Measurements from ENCODE around the gene GPC2. TPM values are rescaled to one million over a fixed set of nuclear protein-coding genes. Genes with fewer than 3 reads are reported as not detected.
"Not testable (repeated sequence)": the region's sequence is repeated elsewhere in the genome, so short reads cannot be mapped to it uniquely, and the experiment has no call there.

GPC2 gene
- total RNA-seq, 1 donor: 0.43 TPM

DNA sequence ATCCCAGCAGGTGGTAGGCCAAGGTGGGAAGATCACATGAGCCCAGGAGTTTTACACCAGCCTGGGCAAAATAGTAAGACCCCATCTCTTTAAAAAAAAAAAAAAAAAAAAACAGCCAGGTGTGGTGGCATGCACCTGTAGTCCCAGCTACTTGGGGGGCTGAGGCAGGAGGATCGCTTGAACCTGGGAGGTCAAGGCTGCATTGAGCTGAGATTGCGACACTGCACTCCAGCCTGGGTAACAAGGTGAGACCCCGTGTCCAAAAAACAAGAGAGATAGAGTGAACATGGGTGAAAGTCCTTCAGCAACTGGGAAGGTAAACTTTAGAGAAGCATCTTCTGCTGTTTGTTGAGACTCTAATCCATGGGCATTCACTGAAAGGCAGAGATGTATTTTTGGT, 34.7 kb downstream of the GPC2 start:
- no peak overlapping the region for H3K4me3 ChIP-seq (ENCODE audit: low read depth, low read length)
- TF ChIP-seq, protein P1, sequence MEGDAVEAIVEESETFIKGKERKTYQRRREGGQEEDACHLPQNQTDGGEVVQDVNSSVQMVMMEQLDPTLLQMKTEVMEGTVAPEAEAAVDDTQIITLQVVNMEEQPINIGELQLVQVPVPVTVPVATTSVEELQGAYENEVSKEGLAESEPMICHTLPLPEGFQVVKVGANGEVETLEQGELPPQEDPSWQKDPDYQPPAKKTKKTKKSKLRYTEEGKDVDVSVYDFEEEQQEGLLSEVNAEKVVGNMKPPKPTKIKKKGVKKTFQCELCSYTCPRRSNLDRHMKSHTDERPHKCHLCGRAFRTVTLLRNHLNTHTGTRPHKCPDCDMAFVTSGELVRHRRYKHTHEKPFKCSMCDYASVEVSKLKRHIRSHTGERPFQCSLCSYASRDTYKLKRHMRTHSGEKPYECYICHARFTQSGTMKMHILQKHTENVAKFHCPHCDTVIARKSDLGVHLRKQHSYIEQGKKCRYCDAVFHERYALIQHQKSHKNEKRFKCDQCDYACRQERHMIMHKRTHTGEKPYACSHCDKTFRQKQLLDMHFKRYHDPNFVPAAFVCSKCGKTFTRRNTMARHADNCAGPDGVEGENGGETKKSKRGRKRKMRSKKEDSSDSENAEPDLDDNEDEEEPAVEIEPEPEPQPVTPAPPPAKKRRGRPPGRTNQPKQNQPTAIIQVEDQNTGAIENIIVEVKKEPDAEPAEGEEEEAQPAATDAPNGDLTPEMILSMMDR (IDR thresholded peaks at IDR 0.05; ENCODE audit: insufficient read depth, low read depth, low read length): no peak

DNA sequence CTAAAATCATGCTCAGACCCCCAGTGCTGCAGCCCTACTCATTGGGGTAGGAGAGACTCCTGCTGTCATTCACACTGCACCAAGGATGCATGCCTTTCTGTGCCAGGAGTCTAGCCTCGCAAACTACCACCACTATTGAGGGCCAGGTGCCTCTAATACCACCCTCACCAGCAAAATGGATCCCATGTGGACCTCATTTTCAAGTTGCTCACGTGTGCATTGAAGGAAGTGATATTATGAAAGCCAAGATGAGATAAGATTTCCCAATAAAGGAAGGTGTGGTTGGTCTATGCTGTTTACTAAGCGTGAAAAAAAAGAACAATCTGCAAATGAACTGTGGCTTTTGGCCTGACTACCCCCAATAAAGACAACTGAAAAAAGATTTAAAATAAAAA, 35.6 kb downstream of the GPC2 start:
- no peak for DNase-seq (ENCODE audit: low read depth)
- TF ChIP-seq, protein P1 (IDR thresholded peaks at IDR 0.05; ENCODE audit: insufficient read depth, low read depth, low read length): no peak
- no peak overlapping the region for H3K4me3 ChIP-seq (ENCODE audit: low read depth, low read length)

More for the DNA sequence above, 34.7 kb downstream of the GPC2 start:
- DNase-seq (ENCODE audit: low read depth): no peak

DNA sequence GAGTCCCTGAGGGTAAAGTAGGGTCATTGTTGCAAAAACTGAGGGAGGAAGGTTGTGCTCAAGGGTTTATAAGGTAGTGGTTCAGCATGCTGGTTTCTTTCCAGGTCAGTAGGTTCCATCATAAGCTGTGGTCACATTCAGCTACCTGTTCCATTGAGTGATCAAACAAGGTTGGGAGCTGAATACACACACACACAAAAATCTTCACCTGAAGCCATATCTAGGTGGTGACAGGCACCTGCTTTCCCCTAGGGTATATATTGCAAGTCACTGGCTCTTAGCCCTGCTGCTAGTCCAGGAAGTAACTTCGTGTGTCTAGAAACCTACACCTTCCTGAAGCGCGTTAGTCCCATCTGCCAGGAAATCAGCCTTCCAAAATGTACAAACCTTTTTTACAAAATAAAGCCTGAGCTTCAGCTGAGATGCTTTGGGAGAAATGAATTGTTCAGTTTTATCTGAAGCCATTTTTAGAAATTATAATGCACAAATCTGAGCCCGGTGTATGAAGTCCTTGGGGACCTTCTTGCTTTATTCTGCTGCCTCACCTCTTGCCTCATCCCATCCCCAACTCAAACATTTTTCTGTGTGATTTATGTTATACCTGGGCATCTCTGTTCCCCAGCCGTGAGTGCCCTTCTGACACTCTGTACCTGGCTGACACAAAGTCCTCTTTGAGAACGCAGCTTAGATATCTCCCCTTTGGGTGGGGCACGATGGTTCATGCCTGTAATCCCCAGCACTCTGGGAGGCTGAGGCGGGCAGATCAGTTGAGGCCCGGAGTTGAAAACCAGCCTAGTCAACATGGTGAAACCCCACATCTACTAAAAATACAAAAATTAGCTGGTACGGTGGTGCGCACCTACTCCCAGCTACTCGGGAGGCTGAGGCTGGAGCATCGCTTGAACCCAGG, 39.1 kb downstream of the GPC2 start:
- TF ChIP-seq, protein P1 (IDR thresholded peaks at IDR 0.05; ENCODE audit: insufficient read depth, low read depth, low read length): no peak
- H3K4me3 ChIP-seq (ENCODE audit: low read depth, low read length): no peak overlapping the region
- DNase-seq (ENCODE audit: low read depth): no peak

DNA sequence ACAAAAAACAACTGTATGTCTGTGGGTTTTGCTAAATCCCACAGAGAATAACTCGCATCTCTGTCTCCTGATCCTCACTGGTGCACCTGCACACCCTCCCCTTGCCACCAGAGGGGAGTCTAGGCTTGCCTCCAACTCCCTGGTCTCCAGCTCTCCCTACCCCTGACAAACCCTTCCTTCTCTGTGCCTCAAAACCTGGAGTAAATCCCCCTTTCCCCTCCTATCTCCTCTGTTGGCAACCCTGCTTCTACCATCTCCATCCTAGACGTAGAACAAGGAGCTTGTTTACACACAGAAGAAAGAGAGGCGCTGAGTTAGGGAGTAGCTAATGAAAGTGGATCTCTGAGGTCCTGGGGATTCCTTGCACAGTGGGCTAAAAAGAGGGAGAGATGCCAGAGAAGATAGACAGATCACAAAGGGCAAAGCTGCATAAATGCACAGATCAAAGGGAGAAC, 44.5 kb downstream of the GPC2 start:
- peak; percentile 69 for DNase-seq (ENCODE audit: low read depth)
- H3K4me3 ChIP-seq (ENCODE audit: low read depth, low read length): no peak overlapping the region
- TF ChIP-seq, protein P1 (IDR thresholded peaks at IDR 0.05; ENCODE audit: insufficient read depth, low read depth, low read length): peak; percentile 98

DNA sequence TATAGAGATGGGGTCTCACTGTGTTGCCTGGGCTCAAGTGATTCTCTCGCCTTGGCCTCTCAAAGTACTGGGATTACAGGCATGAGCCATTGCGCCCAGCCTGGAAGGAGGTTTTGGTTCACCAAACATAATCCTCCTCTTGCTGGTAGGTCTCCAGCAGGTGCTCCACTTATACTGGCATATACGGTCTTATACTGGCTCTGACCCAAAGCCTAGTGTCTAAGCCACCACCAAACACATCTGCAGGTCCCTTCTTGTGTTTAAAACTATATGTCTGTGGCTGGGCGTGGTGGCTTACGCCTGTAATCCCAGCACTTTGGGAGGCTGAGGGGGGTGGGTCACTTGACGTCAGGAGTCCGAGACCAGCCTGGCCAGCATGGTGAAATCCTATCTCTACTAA, 45.1 kb downstream of the GPC2 start:
- TF ChIP-seq, protein P1 (IDR thresholded peaks at IDR 0.05; ENCODE audit: insufficient read depth, low read depth, low read length): no peak
- DNase-seq (ENCODE audit: low read depth): no peak
- H3K4me3 ChIP-seq (ENCODE audit: low read depth, low read length): no peak overlapping the region

DNA sequence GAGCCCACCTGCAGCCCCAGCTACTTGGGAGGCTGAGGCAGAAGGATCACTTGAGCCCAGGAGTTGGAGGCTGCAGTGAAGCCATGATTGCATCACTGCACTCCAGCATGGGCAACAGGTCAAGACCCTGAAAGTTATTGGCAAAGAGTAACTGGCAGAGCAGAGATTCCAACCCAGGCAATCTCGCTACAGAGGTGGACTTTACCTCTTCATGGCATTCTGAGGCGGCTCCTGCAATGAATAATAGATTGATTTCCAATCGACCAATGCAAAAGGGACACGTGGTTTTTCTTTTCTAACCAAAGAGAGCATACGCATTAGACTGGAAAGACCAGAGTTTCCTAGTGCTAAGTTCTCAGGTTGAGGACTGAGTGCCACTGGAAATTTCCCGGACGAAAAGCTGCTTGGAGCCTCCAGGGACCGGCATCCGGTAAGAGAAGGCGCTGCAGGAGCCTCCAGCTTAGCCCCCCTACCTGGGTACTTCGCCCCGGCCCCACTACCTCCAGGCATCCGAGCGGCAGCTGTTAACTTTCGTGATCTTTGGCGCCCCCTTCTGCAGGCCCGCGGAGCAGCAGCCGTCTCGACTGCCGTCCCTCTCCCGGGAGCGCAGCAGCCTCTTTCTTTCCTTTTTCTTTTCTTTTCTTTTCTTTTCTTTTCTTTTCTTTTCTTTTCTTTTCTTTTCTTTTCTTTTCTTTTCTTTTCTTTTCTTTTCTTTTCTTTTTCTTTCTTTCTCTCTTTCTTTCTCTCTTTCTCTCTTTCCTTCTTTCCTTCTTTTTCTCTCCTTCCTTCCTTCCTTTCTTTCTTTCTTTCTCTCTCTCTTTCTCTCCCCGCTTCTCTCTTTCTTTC, 46.4 kb downstream of the GPC2 start:
- peak; percentile 56 for DNase-seq (ENCODE audit: low read depth)
- TF ChIP-seq, protein P1 (IDR thresholded peaks at IDR 0.05; ENCODE audit: insufficient read depth, low read depth, low read length): peak; percentile 76
- no peak overlapping the region for H3K4me3 ChIP-seq (ENCODE audit: low read depth, low read length)

DNA sequence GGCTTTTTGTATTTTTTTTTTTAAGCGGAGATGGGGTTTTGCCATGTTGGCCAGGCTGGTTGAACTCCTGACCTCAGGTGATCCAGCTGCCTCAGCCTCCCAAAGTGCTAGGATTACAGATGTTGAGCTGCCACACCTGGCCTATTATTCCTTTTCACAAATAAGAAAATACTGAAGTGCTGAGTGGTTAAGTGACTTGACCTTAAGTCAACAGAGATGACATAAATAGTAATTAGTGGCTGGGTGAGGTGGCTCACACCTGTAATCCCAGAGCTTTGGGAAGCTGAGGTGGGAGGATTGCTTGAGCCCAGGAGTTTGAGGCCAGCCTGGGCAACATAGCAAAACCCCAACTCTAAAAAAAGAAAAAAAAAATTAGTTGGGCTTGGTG, 47.0 kb downstream of the GPC2 start:
- not testable (repeated sequence) for DNase-seq (ENCODE audit: low read depth); H3K4me3 ChIP-seq (ENCODE audit: low read depth, low read length)

All from fibroblast of villous mesenchyme (primary cell).